Nephron progenitor cell (in vitro differentiated cells): Measurements from ENCODE around the gene ASAP2.

ENCODE experiments used
- DNase-seq: peaks from one replicate; pipeline ENCODE4 v3.0.0; 2021
- H3K27ac Mint-ChIP-seq: 2 replicates; pipeline ENCODE4 v1.8.0; 2021; ENCODE audit warnings: mild to moderate bottlenecking, moderate library complexity, mixed read lengths
- H3K27me3 Mint-ChIP-seq: 2 replicates; pipeline ENCODE4 v1.8.0; 2021; ENCODE audit warnings: mild to moderate bottlenecking, low read depth, mixed read lengths; ENCODE audit not compliant: poor library complexity
- H3K36me3 Mint-ChIP-seq: 2 replicates; pipeline ENCODE4 v1.8.0; 2021; ENCODE audit warnings: low read depth, mixed read lengths
- H3K4me1 Mint-ChIP-seq: 2 replicates; pipeline ENCODE4 v1.8.0; 2021; ENCODE audit warnings: mixed read lengths
- H3K4me3 Mint-ChIP-seq: 2 replicates; pipeline ENCODE4 v1.8.0; 2021; ENCODE audit warnings: mild to moderate bottlenecking, moderate library complexity, mixed read lengths
- H3K9me3 Mint-ChIP-seq: 2 replicates; pipeline ENCODE4 v1.8.0; 2021; ENCODE audit warnings: mild to moderate bottlenecking, moderate library complexity, mixed read lengths
- CTCF ChIP-seq: fragments of 200-600 bp; sonication (generic); IDR thresholded peaks from 2 replicates; pipeline ENCODE4 v1.5.0; 2021; ENCODE audit warnings: antibody characterized with exemption

The ASAP2 gene

GRCh38 chr2:9355716-9356115 is 149.1 kb downstream of the ASAP2 start:
- H3K4me3 Mint-ChIP-seq, result no peak overlapping the region
- H3K4me1 Mint-ChIP-seq, result peaks cover 9% of the 10 kb centered on the region
- peaks cover 80% of the 10 kb centered on the region for H3K36me3 Mint-ChIP-seq
- no peak for TF ChIP-seq CTCF
- no peak for DNase-seq
- H3K27me3 Mint-ChIP-seq, result peaks cover 7% of the 10 kb centered on the region
- no peak overlapping the region for H3K27ac Mint-ChIP-seq
- no peaks in the 10 kb centered on the region for H3K9me3 Mint-ChIP-seq

GRCh38 chr2:9356261-9356660 is 149.6 kb downstream of the ASAP2 start:
- Mint-ChIP-seq H3K4me3 (no peak overlapping the region), H3K4me1 (peaks cover 9% of the 10 kb centered on the region), H3K27ac (no peak overlapping the region), H3K27me3 (peaks cover 7% of the 10 kb centered on the region), H3K36me3 (peaks cover 81% of the 10 kb centered on the region), H3K9me3 (no peaks in the 10 kb centered on the region)
- TF ChIP-seq CTCF, result no peak
- DNase-seq, result no peak

- Mint-ChIP-seq H3K9me3 (no peaks in the 10 kb centered on the region), H3K4me3 (no peak overlapping the region), H3K27ac (no peak overlapping the region), H3K36me3 (peaks cover 85% of the 10 kb centered on the region), H3K4me1 (peaks cover 9% of the 10 kb centered on the region), H3K27me3 (peaks cover 7% of the 10 kb centered on the region)
- no peak for DNase-seq
- TF ChIP-seq CTCF, result no peak
These were observed 152.2 kb downstream of the ASAP2 start for GRCh38 chr2:9358846-9359245.

GRCh38 chr2:9359463-9359862 is 152.9 kb downstream of the ASAP2 start:
- TF ChIP-seq CTCF, result no peak
- H3K36me3 Mint-ChIP-seq, result peaks cover 85% of the 10 kb centered on the region
- H3K9me3 Mint-ChIP-seq, result no peaks in the 10 kb centered on the region
- peak overlapping the region; percentile 24 for H3K27ac Mint-ChIP-seq
- peaks cover 3% of the 10 kb centered on the region for H3K27me3 Mint-ChIP-seq
- peaks cover 9% of the 10 kb centered on the region for H3K4me1 Mint-ChIP-seq
- H3K4me3 Mint-ChIP-seq, result no peak overlapping the region
- no peak for DNase-seq

GRCh38 chr2:9360110-9360509 is 153.5 kb downstream of the ASAP2 start:
- Mint-ChIP-seq H3K27me3 (peaks cover 3% of the 10 kb centered on the region), H3K9me3 (no peaks in the 10 kb centered on the region), H3K4me3 (no peak overlapping the region), H3K4me1 (peaks cover 9% of the 10 kb centered on the region), H3K36me3 (peaks cover 82% of the 10 kb centered on the region), H3K27ac (no peak overlapping the region)
- TF ChIP-seq CTCF, result no peak
- no peak for DNase-seq

- H3K4me3 Mint-ChIP-seq, result no peak overlapping the region
- TF ChIP-seq CTCF, result no peak
- no peaks in the 10 kb centered on the region for H3K9me3 Mint-ChIP-seq
- peaks cover 14% of the 10 kb centered on the region for H3K4me1 Mint-ChIP-seq
- H3K27ac Mint-ChIP-seq, result no peak overlapping the region
- DNase-seq, result no peak
- peaks cover 79% of the 10 kb centered on the region for H3K36me3 Mint-ChIP-seq
- peaks cover 3% of the 10 kb centered on the region for H3K27me3 Mint-ChIP-seq
These were observed 154.1 kb downstream of the ASAP2 start for GRCh38 chr2:9360701-9361100.
